BE2C (cell line): ENCODE measurements around the gene CFAP54.

ENCODE experiments used
- DNase-seq: peaks from one replicate; pipeline ENCODE4 v3.0.0-alpha.2; 2020
- H3K27me3 ChIP-seq: fragments of 250-450 bp; sonication (Bioruptor Pico); 2 replicates; pipeline ENCODE4 v1.5.1; 2020; ENCODE audit warnings: mild to moderate bottlenecking
- H3K36me3 ChIP-seq: fragments of 250-450 bp; sonication (Bioruptor Pico); 2 replicates; pipeline ENCODE4 v1.5.1; 2020; ENCODE audit warnings: mild to moderate bottlenecking
- H3K4me1 ChIP-seq: fragments of 250-450 bp; sonication (Bioruptor Pico); 2 replicates; pipeline ENCODE4 v1.5.1; 2020
- H3K4me3 ChIP-seq: 2 replicates; pipeline ENCODE4 v1.5.1; 2011; ENCODE audit warnings: low read depth, low read length
- H3K9me3 ChIP-seq: fragments of 250-450 bp; sonication (Bioruptor Pico); 2 replicates; pipeline ENCODE4 v1.5.1; 2020
- TF ChIP-seq, protein P1 (sequence below): IDR thresholded peaks from 2 replicates; pipeline ENCODE4 v1.5.1; 2012; ENCODE audit warnings: mild to moderate bottlenecking, low read depth, low read length

The CFAP54 gene

DNA sequence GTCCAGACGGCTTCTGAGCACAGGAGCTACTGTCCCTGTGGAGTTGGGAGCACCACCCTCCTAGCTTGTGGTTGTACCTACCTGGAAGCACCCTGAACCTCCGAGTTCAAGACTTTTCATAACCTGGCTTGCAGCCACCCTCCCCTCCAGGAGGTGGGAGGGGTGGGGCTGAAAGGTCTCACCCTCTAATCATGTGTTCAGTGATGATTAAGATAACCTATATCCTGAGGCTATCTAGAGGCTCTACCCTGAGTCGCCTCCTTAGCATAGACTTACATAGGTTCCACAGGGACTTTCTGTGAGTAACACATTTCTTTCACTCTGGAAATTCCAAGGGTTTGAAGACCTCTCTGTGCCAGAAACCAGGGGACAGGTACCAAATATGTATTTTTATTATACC lies 146.5 kb downstream of the CFAP54 start:
- no peak for DNase-seq
- TF ChIP-seq, protein P1, sequence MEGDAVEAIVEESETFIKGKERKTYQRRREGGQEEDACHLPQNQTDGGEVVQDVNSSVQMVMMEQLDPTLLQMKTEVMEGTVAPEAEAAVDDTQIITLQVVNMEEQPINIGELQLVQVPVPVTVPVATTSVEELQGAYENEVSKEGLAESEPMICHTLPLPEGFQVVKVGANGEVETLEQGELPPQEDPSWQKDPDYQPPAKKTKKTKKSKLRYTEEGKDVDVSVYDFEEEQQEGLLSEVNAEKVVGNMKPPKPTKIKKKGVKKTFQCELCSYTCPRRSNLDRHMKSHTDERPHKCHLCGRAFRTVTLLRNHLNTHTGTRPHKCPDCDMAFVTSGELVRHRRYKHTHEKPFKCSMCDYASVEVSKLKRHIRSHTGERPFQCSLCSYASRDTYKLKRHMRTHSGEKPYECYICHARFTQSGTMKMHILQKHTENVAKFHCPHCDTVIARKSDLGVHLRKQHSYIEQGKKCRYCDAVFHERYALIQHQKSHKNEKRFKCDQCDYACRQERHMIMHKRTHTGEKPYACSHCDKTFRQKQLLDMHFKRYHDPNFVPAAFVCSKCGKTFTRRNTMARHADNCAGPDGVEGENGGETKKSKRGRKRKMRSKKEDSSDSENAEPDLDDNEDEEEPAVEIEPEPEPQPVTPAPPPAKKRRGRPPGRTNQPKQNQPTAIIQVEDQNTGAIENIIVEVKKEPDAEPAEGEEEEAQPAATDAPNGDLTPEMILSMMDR: no peak
- Histone ChIP-seq H3K27me3 (no peaks in the 10 kb centered on the region), H3K36me3 (no peaks in the 10 kb centered on the region), H3K4me1 (no peaks in the 10 kb centered on the region), H3K9me3 (no peaks in the 10 kb centered on the region; the same call in 1 of the 2 replicates), H3K4me3 (no peak overlapping the region)

DNA sequence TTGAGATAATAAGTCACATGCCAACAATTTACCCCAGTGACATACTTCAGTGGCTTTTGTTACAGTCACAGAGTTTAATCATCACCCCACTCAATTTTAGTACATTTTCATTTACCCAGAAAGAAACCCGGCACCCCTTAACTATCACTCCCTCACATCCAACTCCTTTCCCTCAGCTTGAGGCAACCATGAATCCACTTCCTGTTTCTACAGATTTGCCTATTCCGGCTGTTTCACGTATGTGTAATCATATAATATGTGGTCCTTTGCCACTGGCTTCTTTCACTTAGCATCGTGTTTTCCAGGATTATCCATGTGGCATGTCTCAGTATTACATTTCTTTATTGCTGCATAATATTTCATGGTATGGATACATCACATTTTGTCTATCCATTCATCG lies 147.5 kb downstream of the CFAP54 start:
- no peak overlapping the region for H3K4me3 ChIP-seq
- TF ChIP-seq, protein P1: no peak
- no peaks in the 10 kb centered on the region for H3K4me1 ChIP-seq
- no peak for DNase-seq
- no peaks in the 10 kb centered on the region; the same call in 1 of the 2 replicates for H3K9me3 ChIP-seq
- no peaks in the 10 kb centered on the region for H3K36me3 ChIP-seq
- no peaks in the 10 kb centered on the region for H3K27me3 ChIP-seq

DNA sequence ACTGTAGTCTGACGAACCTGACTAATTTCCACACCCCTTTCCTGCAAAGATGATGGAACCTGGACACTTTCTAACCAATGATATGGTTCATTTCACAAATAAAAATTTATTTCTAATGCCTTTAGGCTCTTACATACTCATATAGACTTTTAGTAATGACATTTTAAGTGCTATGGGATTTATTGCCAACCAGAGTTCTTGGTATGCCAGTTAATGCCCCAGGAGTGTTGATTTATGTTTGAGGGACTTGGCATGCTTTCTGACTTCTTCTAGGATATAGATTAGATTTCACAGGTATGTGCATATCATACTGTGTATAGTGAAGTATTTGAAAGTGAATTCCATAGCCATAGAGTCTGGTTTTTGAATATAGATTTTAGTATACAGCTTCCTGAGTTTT lies 159.5 kb downstream of the CFAP54 start:
- H3K4me1 ChIP-seq: no peaks in the 10 kb centered on the region
- no peaks in the 10 kb centered on the region for H3K36me3 ChIP-seq
- TF ChIP-seq, protein P1: no peak
- H3K9me3 ChIP-seq: no peaks in the 10 kb centered on the region
- no peak for DNase-seq
- H3K27me3 ChIP-seq: no peaks in the 10 kb centered on the region
- no peak overlapping the region for H3K4me3 ChIP-seq

DNA sequence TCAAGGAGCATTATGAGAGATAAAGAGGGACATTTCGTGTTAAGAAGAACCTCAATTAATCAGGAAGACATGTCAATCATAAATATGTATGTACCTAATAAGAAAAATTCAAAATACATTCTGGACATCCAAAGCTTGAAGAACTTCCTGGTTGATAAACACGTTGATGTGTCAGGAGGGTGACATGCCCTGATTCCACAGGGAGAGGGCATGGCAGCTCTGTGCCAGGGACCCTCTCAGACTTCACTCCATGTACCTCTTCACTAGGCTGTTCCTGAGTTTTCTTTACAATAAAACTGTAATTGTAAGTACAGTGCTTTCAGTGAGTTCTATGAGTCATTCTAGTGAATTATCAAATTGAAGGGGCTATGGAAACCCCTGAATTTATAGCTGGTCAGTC lies 163.5 kb downstream of the CFAP54 start:
- no peaks in the 10 kb centered on the region for H3K9me3 ChIP-seq
- H3K4me3 ChIP-seq: no peak overlapping the region
- no peaks in the 10 kb centered on the region for H3K36me3 ChIP-seq
- TF ChIP-seq, protein P1: no peak
- no peaks in the 10 kb centered on the region for H3K27me3 ChIP-seq
- no peak for DNase-seq
- H3K4me1 ChIP-seq: no peaks in the 10 kb centered on the region

DNA sequence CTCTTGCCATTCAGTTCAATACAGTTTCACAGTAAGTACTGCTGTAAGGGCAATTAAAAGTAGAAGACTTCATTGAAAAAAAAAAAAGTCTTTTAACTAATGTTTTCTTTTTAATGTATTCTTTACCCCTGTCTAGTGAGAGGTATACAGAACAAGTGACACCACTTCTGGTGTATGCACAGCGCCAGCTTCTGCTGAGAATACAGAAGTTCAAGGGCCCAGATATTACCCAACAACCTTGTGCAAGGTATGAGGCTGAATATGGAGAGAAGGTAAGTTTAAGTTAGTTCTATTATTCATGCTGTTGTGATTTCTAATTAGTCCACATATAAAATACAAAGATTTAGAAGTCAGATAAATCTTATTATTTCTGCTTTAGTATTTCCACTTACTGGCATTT lies 168.7 kb downstream of the CFAP54 start:
- no peaks in the 10 kb centered on the region for H3K4me1 ChIP-seq
- H3K9me3 ChIP-seq: no peaks in the 10 kb centered on the region
- TF ChIP-seq, protein P1: no peak
- no peaks in the 10 kb centered on the region for H3K27me3 ChIP-seq
- DNase-seq: no peak
- no peak overlapping the region for H3K4me3 ChIP-seq
- H3K36me3 ChIP-seq: no peaks in the 10 kb centered on the region

DNA sequence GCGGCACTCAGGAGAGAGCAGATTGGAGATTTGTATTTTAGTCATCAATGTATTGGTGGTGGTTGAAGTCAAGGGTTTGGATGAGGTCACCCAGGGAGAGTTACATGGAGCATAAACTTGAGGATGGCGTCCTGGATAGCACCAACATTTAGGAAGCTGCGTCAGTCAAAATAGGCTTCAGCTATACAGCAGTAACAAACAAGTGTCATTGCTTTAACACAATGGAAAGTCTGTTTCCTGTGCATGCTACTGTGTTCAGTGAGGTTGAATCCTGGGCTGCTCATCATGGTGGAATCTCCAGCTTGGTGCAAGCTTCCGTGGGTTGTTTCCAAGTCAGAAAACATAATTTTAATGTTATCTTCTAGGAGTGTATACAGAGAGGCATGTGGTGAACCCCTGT lies 180.4 kb downstream of the CFAP54 start:
- H3K4me1 ChIP-seq: no peaks in the 10 kb centered on the region
- DNase-seq: no peak
- no peak overlapping the region for H3K4me3 ChIP-seq
- TF ChIP-seq, protein P1: no peak
- no peaks in the 10 kb centered on the region for H3K36me3 ChIP-seq
- H3K9me3 ChIP-seq: no peaks in the 10 kb centered on the region
- no peaks in the 10 kb centered on the region for H3K27me3 ChIP-seq
